Stomach (tissue), 4 donors: ENCODE data around the gene DOCK2.

Source experiments
- CTCF ChIP-seq, 7 experiments: fragments of 450-650 bp in 4 of 7; fragments of 200-600 bp in 3 of 7; sonication (generic) in 3 of 7; IDR thresholded peaks; one replicate each; pipeline ENCODE4 v1.5.1; 2016 to 2019; ENCODE audit warnings: antibody characterized with exemption in 7 of 7, control low read depth in 2 of 7, mild to moderate bottlenecking in 1 of 7
- EP300 ChIP-seq: sonication (generic); formaldehyde crosslinking; IDR thresholded peaks from one replicate; pipeline ENCODE4 v1.6.1; 2017; ENCODE audit warnings: antibody characterized with exemption
- POLR2A ChIP-seq, 4 donors: fragments of 450-650 bp; IDR thresholded peaks; one replicate each; pipeline ENCODE4 v1.6.1; 2016; ENCODE audit warnings: antibody characterized with exemption in 4 of 4, control low read depth in 2 of 4, mild to moderate bottlenecking in 1 of 4, moderate library complexity in 1 of 4
- POLR2AphosphoS5 ChIP-seq, 3 donors: sonication (generic); formaldehyde crosslinking; IDR thresholded peaks; one replicate each; pipeline ENCODE4 v1.6.1; 2016; ENCODE audit warnings: antibody characterized with exemption in 3 of 3

- TF ChIP-seq CTCF (IDR thresholded peaks at IDR 0.05) (no peak), POLR2A (IDR thresholded peaks at IDR 0.05) (no peak), POLR2AphosphoS5 (IDR thresholded peaks at IDR 0.05) (no peak), EP300 (no peak)
These were observed 58.0 kb downstream of the DOCK2 start for GRCh38 chr5:169695025-169695625.
